ENCODE results near the gene INPP5K. TPM values are rescaled to one million over a fixed set of nuclear protein-coding genes. Genes with fewer than 3 reads are reported as not detected.

The INPP5K gene
- total RNA-seq, 4 donors from 2014 or later, result 101 to 172 (median 134) TPM

- H3K4me3 ChIP-seq (ENCODE audit: low read depth, poor library complexity, severe bottlenecking), result no peak overlapping the region
- TF ChIP-seq CTCF (IDR thresholded peaks at IDR 0.05), result no peak
- no peak for TF ChIP-seq POLR2A (IDR thresholded peaks at IDR 0.05)
- WGBS, 2 donors, result 78 to 87% methylated on average over 33 of the region's 33 CpGs
- no peak for DNase-seq (ENCODE audit: low spot score in 2 of 2)
- intact Hi-C loops (cut with DNase I; ENCODE audit: low total_unique reads), result no loop called here
These were observed 46.2 kb downstream of the INPP5K start for GRCh38 chr17:1470071-1470754.

GRCh38 chr17:1469231-1469852 lies 47.1 kb downstream of the INPP5K start:
- WGBS, 2 donors, result 90 to 91% methylated on average over 28 of the region's 28 CpGs
- no peak overlapping the region for H3K4me3 ChIP-seq (ENCODE audit: low read depth, poor library complexity, severe bottlenecking)
- DNase-seq (ENCODE audit: low spot score in 2 of 2), result no peak
- intact Hi-C loops (cut with DNase I; ENCODE audit: low total_unique reads), result no loop called here
- TF ChIP-seq POLR2A (IDR thresholded peaks at IDR 0.05) (no peak), CTCF (IDR thresholded peaks at IDR 0.05) (no peak)

- TF ChIP-seq POLR2A (IDR thresholded peaks at IDR 0.05) (no peak), CTCF (IDR thresholded peaks at IDR 0.05) (no peak)
- no peak for DNase-seq (ENCODE audit: low spot score in 2 of 2)
- intact Hi-C loops (cut with DNase I; ENCODE audit: low total_unique reads), result no loop called here
- 68 to 70% methylated on average over 18 to 19 of the region's 21 CpGs for WGBS, 2 donors
- no peak overlapping the region for H3K4me3 ChIP-seq (ENCODE audit: low read depth, poor library complexity, severe bottlenecking)
These were observed 48.4 kb downstream of the INPP5K start for GRCh38 chr17:1467898-1468492.

- 89 to 92% methylated on average over 16 of the region's 16 CpGs for WGBS, 2 donors
- DNase-seq (ENCODE audit: low spot score in 2 of 2), result no peak
- intact Hi-C loops (cut with DNase I; ENCODE audit: low total_unique reads), result no loop called here
- no peak overlapping the region for H3K4me3 ChIP-seq (ENCODE audit: low read depth, poor library complexity, severe bottlenecking)
- TF ChIP-seq POLR2A (IDR thresholded peaks at IDR 0.05), result no peak
- TF ChIP-seq CTCF (IDR thresholded peaks at IDR 0.05), result no peak
These were observed 49.2 kb downstream of the INPP5K start for GRCh38 chr17:1467258-1467657.

GRCh38 chr17:1464186-1464585 lies 52.2 kb downstream of the INPP5K start:
- WGBS, 2 donors, result 89 to 93% methylated on average over 5 to 6 of the region's 8 CpGs
- no peak for DNase-seq (ENCODE audit: low spot score in 2 of 2)
- no peak overlapping the region for H3K4me3 ChIP-seq (ENCODE audit: low read depth, poor library complexity, severe bottlenecking)
- intact Hi-C loops (cut with DNase I; ENCODE audit: low total_unique reads), result no loop called here
- TF ChIP-seq POLR2A (IDR thresholded peaks at IDR 0.05), result no peak
- TF ChIP-seq CTCF (IDR thresholded peaks at IDR 0.05), result no peak
